Measurements from ENCODE around the gene ANKRD63. TPM values are rescaled to one million over a fixed set of nuclear protein-coding genes. Genes with fewer than 3 reads are reported as not detected.

ANKRD63 gene, protein sequence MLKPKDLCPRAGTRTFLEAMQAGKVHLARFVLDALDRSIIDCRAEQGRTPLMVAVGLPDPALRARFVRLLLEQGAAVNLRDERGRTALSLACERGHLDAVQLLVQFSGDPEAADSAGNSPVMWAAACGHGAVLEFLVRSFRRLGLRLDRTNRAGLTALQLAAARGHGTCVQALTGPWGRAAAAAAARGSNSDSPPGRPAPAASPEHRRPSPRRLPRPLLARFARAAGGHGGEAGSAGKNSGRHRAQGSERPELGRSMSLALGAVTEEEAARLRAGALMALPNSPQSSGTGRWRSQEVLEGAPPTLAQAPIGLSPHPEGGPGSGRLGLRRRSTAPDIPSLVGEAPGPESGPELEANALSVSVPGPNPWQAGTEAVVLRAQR
- not detected in 2 replicates for total RNA-seq (2013; cell fraction: nucleolus; rRNA removed)
- total RNA-seq (2014; rRNA removed), result not detected in 2 replicates
- not detected in 2 replicates for total RNA-seq (2014; rRNA removed; fragmentation: Illumina TruSeq; extraction: Trizol)
- total RNA-seq (2021), result not detected in 2 replicates
- not detected for polyA plus RNA-seq (2011; ENCODE audit: low read depth)
- polyA plus RNA-seq (2011; rRNA removed), result not detected in 2 replicates
- not detected in 2 replicates for polyA plus RNA-seq (2011; cell fraction: cytosol; rRNA removed)
- polyA plus RNA-seq (2011; cell fraction: nucleus; rRNA removed), result not detected in 2 replicates
- not detected in 2 replicates for polyA plus RNA-seq (2012)
- polyA plus RNA-seq (2014; fragmentation: Illumina TruSeq; extraction: Trizol), result not detected in 2 replicates
- polyA plus RNA-seq (2014; fragmentation: Nextera tagmentation; extraction: Ambion mirVana), result not detected
- not detected in 2 replicates for polyA plus RNA-seq (2014; rRNA removed)
- not detected for polyA plus RNA-seq (2016; fragmentation: Nextera tagmentation; extraction: Ambion mirVana)
- not detected in 2 replicates for polyA minus RNA-seq (2011; rRNA and poly(A)+ RNA removed)
- polyA minus RNA-seq (2011; cell fraction: cytosol; rRNA and poly(A)+ RNA removed), result not detected in 2 replicates
- polyA minus RNA-seq (2011; cell fraction: nucleus; rRNA and poly(A)+ RNA removed), result not detected in 2 replicates
- Bru-seq, nascent RNA, result not detected
- BruChase-seq, experiment 1, labeled RNA remaining after a 6-hour chase, result not detected
- not detected for BruChase-seq, experiment 2, labeled RNA remaining after a 2-hour chase
- long read RNA-seq, experiment 1, result 0 reads
- long read RNA-seq, experiment 2, result 0 reads

DNA sequence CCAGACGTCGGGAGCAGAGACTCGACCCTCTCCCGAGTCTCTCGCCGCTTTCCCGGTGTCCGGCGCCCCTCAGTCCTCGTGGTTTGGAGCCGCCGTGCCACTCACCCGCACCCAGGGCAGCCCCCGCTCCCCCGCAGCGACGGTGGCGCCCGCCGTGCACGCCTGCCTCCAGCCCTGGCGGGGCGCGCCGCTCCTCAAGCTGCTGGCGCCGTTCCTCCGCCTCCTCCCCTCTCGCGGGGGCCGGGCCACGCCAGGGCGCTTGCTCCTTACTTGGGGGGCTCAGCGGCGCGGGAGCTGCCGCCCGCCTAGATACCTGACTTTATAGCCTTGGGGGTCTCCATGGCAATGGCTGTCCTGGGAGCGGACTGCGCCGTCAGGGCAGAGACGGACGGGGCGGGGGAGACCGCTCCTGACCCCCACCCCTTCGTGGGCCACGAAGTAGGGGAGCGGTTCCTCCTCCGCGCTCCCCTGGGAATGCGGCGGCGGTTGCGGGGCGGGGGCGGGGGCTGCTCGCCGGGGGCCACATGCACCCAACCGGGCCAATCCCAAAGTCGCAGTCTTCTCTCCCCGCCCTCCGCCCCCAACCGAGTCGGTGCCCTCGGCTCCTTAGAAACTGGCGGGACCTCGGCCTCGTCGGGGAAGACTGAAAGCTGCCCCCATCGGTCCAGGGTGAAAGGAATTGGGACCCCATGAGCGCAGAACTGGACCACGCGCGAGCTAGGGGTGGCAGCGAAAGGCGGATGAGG lies at the start of gene ANKRD63:
ANKRD63 (minus strand) TSS at position 196 of the 746 bp plus-strand sequence. CDS start 478 bp downstream, outside the sequence.
- DNase-seq (ENCODE audit: low read depth, low spot score) (no peak), FAIRE-seq (no peak), ATAC-seq (peak; percentile 49)
- WGBS (ENCODE audit: insufficient coverage, insufficient replicate concordance, low lambda C conversion rate, missing lambda C conversion rate), result 16% methylated on average over 59 of the region's 76 CpGs
- peaks cover 4 to 15% of the 10 kb centered on the region in 2 experiments for H3K27me3 ChIP-seq (replicated peaks in 1 of 2; ENCODE audit: control insufficient read depth in 2 of 2, insufficient read depth in 2 of 2, low read length in 1 of 2)
- no peak within 1 kb of the TSS for H3K27ac ChIP-seq (ENCODE audit: control insufficient read depth, insufficient read depth)
- intact Hi-C loops (cut with micrococcal nuclease; ENCODE audit: unreplicated experiment), result no loop called here
- H3K79me2 ChIP-seq (ENCODE audit: control insufficient read depth, insufficient read depth, low read length), result no peaks in the 10 kb centered on the region
- in situ Hi-C loops (cut with MboI), result no loop called here
- no peak within 1 kb of the TSS for H3K9ac ChIP-seq (ENCODE audit: control insufficient read depth, insufficient read depth, low read length)
- ChIA-PET RAD21 (ENCODE audit: unreplicated experiment) (no interaction called here), POLR2A (interaction anchor here (0.6 kb wide), 1 partner anchor 42 kb away, joined by 3 read pairs; no protein-coding TSS in a partner anchor), CTCF (interaction anchor here (1.3 to 1.4 kb wide), 2 partner anchors 25 to 27 kb away, joined by 4 read pairs; partner anchors contain the start of gene PLCB2), SMC1A (ENCODE audit: uncharacterized antibody, unreplicated experiment) (no interaction called here)
- H3K36me3 ChIP-seq (ENCODE audit: control insufficient read depth in 2 of 2, insufficient read depth in 2 of 2, low read length in 1 of 2), result no peaks in the 10 kb centered on the region
- H4K20me1 ChIP-seq (ENCODE audit: control insufficient read depth, insufficient read depth), result no peaks in the 10 kb centered on the region; the same call in 1 of the 2 replicates
- H3K9me3 ChIP-seq (replicated peaks; ENCODE audit: control insufficient read depth, insufficient read depth, low read length), result no peaks in the 10 kb centered on the region; the same call in 2 of the 3 replicates
- H3K4me3 ChIP-seq, result peak within 1 kb of the TSS; percentile 63
- peaks cover 5% of the 10 kb centered on the region for H3K4me1 ChIP-seq (ENCODE audit: control insufficient read depth, insufficient read depth, low read length)
- no peak for TF ChIP-seq MTA3 (IDR thresholded peaks at IDR 0.05; ENCODE audit: borderline replicate concordance, low read length)
- TF ChIP-seq, protein P1, sequence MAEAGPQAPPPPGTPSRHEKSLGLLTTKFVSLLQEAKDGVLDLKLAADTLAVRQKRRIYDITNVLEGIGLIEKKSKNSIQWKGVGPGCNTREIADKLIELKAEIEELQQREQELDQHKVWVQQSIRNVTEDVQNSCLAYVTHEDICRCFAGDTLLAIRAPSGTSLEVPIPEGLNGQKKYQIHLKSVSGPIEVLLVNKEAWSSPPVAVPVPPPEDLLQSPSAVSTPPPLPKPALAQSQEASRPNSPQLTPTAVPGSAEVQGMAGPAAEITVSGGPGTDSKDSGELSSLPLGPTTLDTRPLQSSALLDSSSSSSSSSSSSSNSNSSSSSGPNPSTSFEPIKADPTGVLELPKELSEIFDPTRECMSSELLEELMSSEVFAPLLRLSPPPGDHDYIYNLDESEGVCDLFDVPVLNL (IDR thresholded peaks at IDR 0.05; ENCODE audit: low read depth, low read length), result no peak
- no peak for TF ChIP-seq JUNB (IDR thresholded peaks at IDR 0.05)
- TF ChIP-seq MEF2B (IDR thresholded peaks at IDR 0.05; ENCODE audit: partially characterized antibody, poor library complexity, severe bottlenecking), result peak; percentile 47
- TF ChIP-seq, protein P2, sequence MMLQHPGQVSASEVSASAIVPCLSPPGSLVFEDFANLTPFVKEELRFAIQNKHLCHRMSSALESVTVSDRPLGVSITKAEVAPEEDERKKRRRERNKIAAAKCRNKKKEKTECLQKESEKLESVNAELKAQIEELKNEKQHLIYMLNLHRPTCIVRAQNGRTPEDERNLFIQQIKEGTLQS (IDR thresholded peaks at IDR 0.05; ENCODE audit: borderline replicate concordance, extremely low read depth, low read depth, low read length), result no peak
- TF ChIP-seq MYB (IDR thresholded peaks at IDR 0.05; ENCODE audit: borderline replicate concordance, low read depth, low read length), result no peak
- TF ChIP-seq IKZF1 (conservative IDR thresholded peaks at IDR 0.05), result peak; percentile 11; the same call in 1 of the 2 replicates
- no peak for TF ChIP-seq PML (IDR thresholded peaks at IDR 0.05; ENCODE audit: low read length)
- H3K4me2 ChIP-seq (ENCODE audit: control insufficient read depth, insufficient read depth), result peak within 1 kb of the TSS; percentile 90
- BruUV-seq (replicated peaks), result no TSS peak
- peak within 1 kb of the TSS; percentile 31 for H2AFZ ChIP-seq (ENCODE audit: control insufficient read depth, low read depth, low read length)

All from GM12878 (cell line).